SK-N-SH treated with all-trans-retinoic acid at 6 μM for 48 hours (cell line): ENCODE data around the gene TSTD1.

Experiments
- ARNTL ChIP-seq: fragments of 450-650 bp; formaldehyde crosslinking; IDR thresholded peaks from 2 replicates; pipeline ENCODE4 v1.5.0; 2020; ENCODE audit warnings: low read depth, mild to moderate bottlenecking, moderate library complexity, borderline replicate concordance
- BACH2 ChIP-seq: fragments of 250-450 bp; sonication (Bioruptor Pico); IDR thresholded peaks from 2 replicates; pipeline ENCODE4 v1.9.0; 2021; ENCODE audit warnings: mild to moderate bottlenecking, borderline replicate concordance
- CSRNP3 ChIP-seq: fragments of 250-450 bp; sonication (Bioruptor Pico); IDR thresholded peaks from 2 replicates; pipeline ENCODE4 v1.5.1; 2021; ENCODE audit warnings: mild to moderate bottlenecking, moderate library complexity
- ESRRG ChIP-seq: fragments of 250-450 bp; sonication (Bioruptor Pico); IDR thresholded peaks from 2 replicates; pipeline ENCODE4 v1.6.1; 2021; ENCODE audit warnings: mild to moderate bottlenecking
- GLIS3 ChIP-seq: fragments of 250-450 bp; sonication (Bioruptor Pico); IDR thresholded peaks from 2 replicates; pipeline ENCODE4 v1.5.0; 2020; ENCODE audit warnings: mild to moderate bottlenecking, moderate library complexity
- OSR1 ChIP-seq: fragments of 250-450 bp; sonication (Bioruptor Pico); IDR thresholded peaks from 2 replicates; pipeline ENCODE4 v1.8.0; 2022; ENCODE audit warnings: moderate library complexity, mild to moderate bottlenecking, inconsistent platforms
- PATZ1 ChIP-seq: fragments of 250-450 bp; sonication (Bioruptor Pico); IDR thresholded peaks from 2 replicates; pipeline ENCODE4 v1.8.0; 2020; ENCODE audit warnings: mild to moderate bottlenecking, moderate library complexity, borderline replicate concordance
- RARB ChIP-seq: fragments of 250-450 bp; sonication (Bioruptor Pico); IDR thresholded peaks from 2 replicates; pipeline ENCODE4 v1.8.0; 2021; ENCODE audit warnings: mild to moderate bottlenecking, moderate library complexity
- ZC3H10 ChIP-seq: fragments of 250-450 bp; sonication (Bioruptor Pico); IDR thresholded peaks from 2 replicates; pipeline ENCODE4 v1.5.1; 2021; ENCODE audit warnings: mild to moderate bottlenecking, moderate library complexity
- ZFP3 ChIP-seq: fragments of 250-450 bp; sonication (Bioruptor Pico); IDR thresholded peaks from 2 replicates; pipeline ENCODE4 v1.5.0; 2020; ENCODE audit warnings: mild to moderate bottlenecking, moderate library complexity
- ZFP30 ChIP-seq: fragments of 450-650 bp; formaldehyde crosslinking; IDR thresholded peaks from 2 replicates; pipeline ENCODE4 v1.5.0; 2022; ENCODE audit warnings: mild to moderate bottlenecking, moderate library complexity
- ZNF565 ChIP-seq: fragments of 450-650 bp; formaldehyde crosslinking; conservative IDR thresholded peaks from 2 replicates; pipeline ENCODE4 v1.5.0; 2020; ENCODE audit warnings: low read depth, mild to moderate bottlenecking, moderate library complexity
- ZNF70 ChIP-seq: fragments of 450-650 bp; formaldehyde crosslinking; IDR thresholded peaks from 2 replicates; pipeline ENCODE4 v1.5.0; 2020; ENCODE audit warnings: mild to moderate bottlenecking, moderate library complexity
- ZNF8 ChIP-seq: fragments of 450-650 bp; formaldehyde crosslinking; IDR thresholded peaks from 2 replicates; pipeline ENCODE4 v1.5.0; 2020; ENCODE audit warnings: mild to moderate bottlenecking, moderate library complexity

- no peak for TF ChIP-seq GLIS3
- TF ChIP-seq ZNF565 (CRISPR knock-in tag), result no peak
- no peak for TF ChIP-seq BACH2 (CRISPR knock-in tag)
- no peak for TF ChIP-seq PATZ1
- TF ChIP-seq CSRNP3, result no peak
- TF ChIP-seq RARB (CRISPR knock-in tag), result no peak
- no peak for TF ChIP-seq ESRRG
- no peak for TF ChIP-seq ZFP30 (CRISPR knock-in tag)
- TF ChIP-seq ZFP3 (CRISPR knock-in tag), result no peak
- no peak for TF ChIP-seq ARNTL
- no peak for TF ChIP-seq ZNF70 (CRISPR knock-in tag)
- TF ChIP-seq ZC3H10 (CRISPR knock-in tag), result no peak
- no peak for TF ChIP-seq ZNF8 (CRISPR knock-in tag)
- TF ChIP-seq OSR1 (CRISPR knock-in tag), result no peak
Observed at GRCh38 chr1:161001525-161001924, 37.2 kb downstream of the TSTD1 start.
